IPS-NIHi7 (cell line): ENCODE data around the gene KLC3.
A peak's percentile ranks its signal among the peaks of the same experiment; 100 is the strongest.
"Not testable (repeated sequence)": the region's sequence is repeated elsewhere in the genome, so short reads cannot be mapped to it uniquely, and the experiment has no call there.

Source experiments
- DNase-seq: peaks from one replicate; pipeline ENCODE4 v3.0.0; 2012; ENCODE audit warnings: mixed read lengths; ENCODE audit errors: extremely low spot score

Gene KLC3

GRCh38 chr19:45315304-45315703 lies 25.2 kb upstream of the KLC3 start:
- no peak for DNase-seq

- no peak for DNase-seq
These were observed 19.4 kb upstream of the KLC3 start for GRCh38 chr19:45320997-45321775.

GRCh38 chr19:45321848-45322247 lies 18.7 kb upstream of the KLC3 start:
- DNase-seq: no peak

- no peak for DNase-seq
These were observed 18.2 kb upstream of the KLC3 start for GRCh38 chr19:45322311-45322710.

- no peak for DNase-seq
These were observed 17.7 kb upstream of the KLC3 start, which contains the start of gene CKM for GRCh38 chr19:45322744-45323281. CKM (minus strand) TSS chr19:45322875; CDS start chr19:45319713, 3,162 bp downstream.

- DNase-seq: peak; percentile 57
These were observed 16.9 kb upstream of the KLC3 start for GRCh38 chr19:45323671-45324081.

- DNase-seq: no peak
These were observed 16.1 kb upstream of the KLC3 start for GRCh38 chr19:45324349-45324907.

- no peak for DNase-seq
These were observed 13.0 kb upstream of the KLC3 start for GRCh38 chr19:45327404-45328143.

- peak; percentile 12 for DNase-seq
These were observed 9.1 kb upstream of the KLC3 start for GRCh38 chr19:45331411-45331810.

GRCh38 chr19:45333609-45334303 lies 6.8 kb upstream of the KLC3 start:
- no peak for DNase-seq

- DNase-seq: not testable (repeated sequence)
These were observed 5.7 kb upstream of the KLC3 start for GRCh38 chr19:45334881-45335280.

- no peak for DNase-seq
These were observed 3.8 kb upstream of the KLC3 start for GRCh38 chr19:45336696-45337251.

GRCh38 chr19:45339629-45340028 lies 921 bp upstream of the KLC3 start:
- DNase-seq: no peak

- no peak for DNase-seq
These were observed 426 bp downstream of the KLC3 start for GRCh38 chr19:45340899-45341453.

- DNase-seq: no peak
These were observed 2.4 kb downstream of the KLC3 start for GRCh38 chr19:45342911-45343310.

GRCh38 chr19:45344621-45345505 lies 4.3 kb downstream of the KLC3 start:
- DNase-seq: no peak

GRCh38 chr19:45345506-45345860 lies 4.9 kb downstream of the KLC3 start:
- no peak for DNase-seq

GRCh38 chr19:45346449-45346848 lies 5.9 kb downstream of the KLC3 start:
- peak; percentile 70 for DNase-seq

GRCh38 chr19:45347570-45348366 lies 7.2 kb downstream of the KLC3 start:
- DNase-seq: no peak
